GM12878 (cell line): ENCODE data around the gene ABI2. TPM values are rescaled to one million over a fixed set of nuclear protein-coding genes. Genes with fewer than 3 reads are reported as not detected.

Experiments
- CUX1 ChIP-seq: IDR thresholded peaks from 2 replicates; pipeline ENCODE4 v1.6.1; 2012; ENCODE audit warnings: improper control_type of control experiment, low read depth, low read length; ENCODE audit not compliant: insufficient replicate concordance
- FOXK2 ChIP-seq: fragments of 450-650 bp; IDR thresholded peaks from 2 replicates; pipeline ENCODE4 v1.6.1; 2017; ENCODE audit warnings: mild to moderate bottlenecking, moderate library complexity
- REST ChIP-seq: IDR thresholded peaks from 2 replicates; pipeline ENCODE4 v1.6.1; 2012; ENCODE audit warnings: mild to moderate bottlenecking, low read depth, low read length
- ZNF24 ChIP-seq: fragments of 450-650 bp; IDR thresholded peaks from 2 replicates; pipeline ENCODE4 v1.6.1; 2017; ENCODE audit warnings: antibody characterized with exemption, mild to moderate bottlenecking
- polyA plus RNA-seq, 11 experiments: library from polyadenylated mRNA; depleted of rRNA in 4 of 11; unstranded in 6 of 11; stranded (reverse) in 5 of 11; fragments of >200 nt; fragmentation: Nextera tagmentation in 4 of 11; fragmentation: Illumina TruSeq in 1 of 11; extraction: Ambion mirVana in 4 of 11; extraction: Trizol in 1 of 11; gene quantifications; 1 replicate in 1 of 11; 2 replicates in 10 of 11; pipeline versions ENCODE4 v1.2.1 to v1.2.3, GENCODE V29; 2011 to 2016; ENCODE audit warnings: inconsistent platforms in 2 of 11, missing spikeins in 2 of 11, low read depth in 1 of 11
- total RNA-seq, 4 experiments: library from RNA; depleted of rRNA in 3 of 4; stranded (reverse); fragments of >200 nt in 3 of 4; fragmentation: Illumina TruSeq in 1 of 4; extraction: Trizol in 1 of 4; gene quantifications; 2 replicates each; pipeline versions ENCODE4 v1.2.1 to v1.2.3, GENCODE V29; 2013 to 2021

ABI2 gene
- total and polyA plus RNA-seq, 10 of the 15 experiments (the other 5 are each of a cell fraction or from before 2014, with no cell fraction given), result 8.9 to 44.5 (median 30.3) TPM

- TF ChIP-seq REST, result no peak
- no peak for TF ChIP-seq CUX1
- TF ChIP-seq ZNF24, result no peak
- no peak for TF ChIP-seq FOXK2
Observed at GRCh38 chr2:203354966-203355365, 26.8 kb downstream of the ABI2 start (continued).
